Osteoblast (primary cell): Measurements from ENCODE around the gene LRRC45. TPM values are rescaled to one million over a fixed set of nuclear protein-coding genes. Genes with fewer than 3 reads are reported as not detected.

Source experiments
- DNase-seq: peaks from one replicate; pipeline ENCODE4 v3.0.0; 2011; ENCODE audit warnings: low spot score, mixed read lengths; ENCODE audit not compliant: insufficient read length; ENCODE audit errors: missing footprints
- H2AFZ ChIP-seq: 2 replicates; pipeline ENCODE4 v1.6.0; 2011; ENCODE audit warnings: mild to moderate bottlenecking, low read length
- H3K27ac ChIP-seq: 2 replicates; pipeline ENCODE4 v1.5.1; 2011; ENCODE audit warnings: mild to moderate bottlenecking, low read depth, low read length, moderate library complexity
- H3K27me3 ChIP-seq: 2 replicates; pipeline ENCODE4 v1.6.0; 2012; ENCODE audit warnings: mild to moderate bottlenecking, control low read depth, inconsistent platforms, low read length, moderate library complexity; ENCODE audit not compliant: insufficient read depth
- H3K36me3 ChIP-seq: 2 replicates; pipeline ENCODE4 v1.5.1; 2011; ENCODE audit warnings: mild to moderate bottlenecking, low read length, control low read depth, moderate library complexity; ENCODE audit not compliant: insufficient read depth
- H3K4me1 ChIP-seq: 2 replicates; pipeline ENCODE4 v1.5.1; 2011; ENCODE audit warnings: mild to moderate bottlenecking, low read length, control low read depth, moderate library complexity; ENCODE audit not compliant: insufficient read depth
- H3K4me2 ChIP-seq: 2 replicates; pipeline ENCODE4 v1.6.0; 2011; ENCODE audit warnings: mild to moderate bottlenecking, low read length; ENCODE audit not compliant: insufficient read depth
- H3K4me3 ChIP-seq: fragments of 200-600 bp; sonication (generic); 3 replicates; pipeline ENCODE4 v1.5.1; 2012; ENCODE audit warnings: mild to moderate bottlenecking, low read length, inconsistent platforms; ENCODE audit not compliant: insufficient read depth
- H3K79me2 ChIP-seq: 2 replicates; pipeline ENCODE4 v1.6.0; 2012; ENCODE audit warnings: mild to moderate bottlenecking, low read length, control low read depth, inconsistent platforms; ENCODE audit not compliant: insufficient read depth
- H3K9me3 ChIP-seq: 2 replicates; pipeline ENCODE4 v1.5.1; 2011; ENCODE audit warnings: low read depth, low read length, control low read depth
- H4K20me1 ChIP-seq: 2 replicates; pipeline ENCODE4 v1.6.0; 2012; ENCODE audit warnings: mild to moderate bottlenecking, low read length, control low read depth; ENCODE audit not compliant: insufficient read depth
- total RNA-seq: library from RNA; depleted of rRNA; stranded (reverse); fragments of >200 nt; gene quantifications from 2 replicates; pipeline ENCODE4 v1.2.3, GENCODE V29; 2012
- TF ChIP-seq, protein P1 (sequence below): IDR thresholded peaks from 2 replicates; pipeline ENCODE4 v1.5.1; 2011; ENCODE audit warnings: mild to moderate bottlenecking, low read depth, low read length, moderate library complexity; ENCODE audit errors: extremely low read depth

The LRRC45 gene
- total RNA-seq, 1 donor, result 13.4 TPM

GRCh38 chr17:82029990-82030469 lies 6.9 kb downstream of the LRRC45 start:
- peak overlapping the region; percentile 83 for H3K4me2 ChIP-seq
- no peak overlapping the region for H2AFZ ChIP-seq
- H3K4me1 ChIP-seq, result peaks cover 4% of the 10 kb centered on the region

GRCh38 chr17:82030470-82031302 lies 7.6 kb downstream of the LRRC45 start:
- peak overlapping the region; percentile 83 for H3K4me2 ChIP-seq
- no peak overlapping the region for H3K27ac ChIP-seq
- no peaks in the 10 kb centered on the region for H3K79me2 ChIP-seq
- H3K27me3 ChIP-seq, result no peaks in the 10 kb centered on the region
- H4K20me1 ChIP-seq, result peaks cover 3% of the 10 kb centered on the region
- no peaks in the 10 kb centered on the region for H3K36me3 ChIP-seq
- no peaks in the 10 kb centered on the region for H3K9me3 ChIP-seq
- DNase-seq, result peak; percentile 100
- H2AFZ ChIP-seq, result peak overlapping the region; percentile 72
- TF ChIP-seq, protein P1, sequence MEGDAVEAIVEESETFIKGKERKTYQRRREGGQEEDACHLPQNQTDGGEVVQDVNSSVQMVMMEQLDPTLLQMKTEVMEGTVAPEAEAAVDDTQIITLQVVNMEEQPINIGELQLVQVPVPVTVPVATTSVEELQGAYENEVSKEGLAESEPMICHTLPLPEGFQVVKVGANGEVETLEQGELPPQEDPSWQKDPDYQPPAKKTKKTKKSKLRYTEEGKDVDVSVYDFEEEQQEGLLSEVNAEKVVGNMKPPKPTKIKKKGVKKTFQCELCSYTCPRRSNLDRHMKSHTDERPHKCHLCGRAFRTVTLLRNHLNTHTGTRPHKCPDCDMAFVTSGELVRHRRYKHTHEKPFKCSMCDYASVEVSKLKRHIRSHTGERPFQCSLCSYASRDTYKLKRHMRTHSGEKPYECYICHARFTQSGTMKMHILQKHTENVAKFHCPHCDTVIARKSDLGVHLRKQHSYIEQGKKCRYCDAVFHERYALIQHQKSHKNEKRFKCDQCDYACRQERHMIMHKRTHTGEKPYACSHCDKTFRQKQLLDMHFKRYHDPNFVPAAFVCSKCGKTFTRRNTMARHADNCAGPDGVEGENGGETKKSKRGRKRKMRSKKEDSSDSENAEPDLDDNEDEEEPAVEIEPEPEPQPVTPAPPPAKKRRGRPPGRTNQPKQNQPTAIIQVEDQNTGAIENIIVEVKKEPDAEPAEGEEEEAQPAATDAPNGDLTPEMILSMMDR, result peak; percentile 76
- peak overlapping the region; percentile 72 for H3K4me3 ChIP-seq
- peaks cover 7% of the 10 kb centered on the region for H3K4me1 ChIP-seq

More at GRCh38 chr17:82029990-82030469, 6.9 kb downstream of the LRRC45 start:
- Histone ChIP-seq H3K4me3 (no peak overlapping the region), H3K36me3 (no peaks in the 10 kb centered on the region), H3K79me2 (no peaks in the 10 kb centered on the region), H3K27me3 (no peaks in the 10 kb centered on the region), H3K27ac (no peak overlapping the region), H4K20me1 (no peaks in the 10 kb centered on the region), H3K9me3 (no peaks in the 10 kb centered on the region)
- TF ChIP-seq, protein P1, result no peak
- no peak for DNase-seq

DNA sequence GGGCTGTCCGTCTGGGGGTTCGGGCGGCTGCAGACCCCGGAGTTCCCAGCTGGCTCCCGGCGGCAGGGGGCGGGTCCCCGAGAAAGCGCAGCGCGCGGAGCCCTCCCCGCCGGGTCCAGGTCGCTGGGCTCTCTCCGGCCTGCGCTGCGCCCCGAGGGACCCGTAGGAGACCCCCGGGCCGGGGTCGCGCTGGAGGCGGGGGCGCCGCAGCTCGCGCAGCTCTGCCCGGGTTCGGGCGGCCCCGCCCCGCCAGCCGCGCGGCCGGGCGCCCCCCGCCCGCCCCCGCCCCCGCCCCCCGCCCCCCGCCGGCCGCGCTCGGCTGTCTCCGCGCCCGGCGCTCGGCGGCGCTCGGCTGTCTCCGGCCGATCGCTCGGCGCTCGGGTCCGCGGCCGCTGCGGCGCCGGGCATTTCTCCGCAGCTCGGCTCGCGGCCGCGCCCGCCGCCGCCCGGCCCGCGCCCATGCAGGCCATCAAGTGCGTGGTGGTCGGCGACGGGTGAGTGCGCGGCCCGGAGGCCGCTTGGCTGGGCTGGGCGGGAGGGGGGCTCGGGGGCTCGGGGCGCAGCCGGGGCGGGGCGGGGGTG lies 8.3 kb downstream of the LRRC45 start, which contains the start of gene RAC3:
TSS of gene RAC3 (plus strand) at position 376 of the 582 bp plus-strand sequence. CDS start at position 460, 84 bp downstream.
- no peak within 1 kb of the TSS for H3K27ac ChIP-seq
- peak within 1 kb of the TSS; percentile 72 for H3K4me3 ChIP-seq
- DNase-seq, result peak; percentile 98
- H3K4me1 ChIP-seq, result peaks cover 10% of the 10 kb centered on the region
- no peaks in the 10 kb centered on the region for H3K79me2 ChIP-seq
- TF ChIP-seq, protein P1, result no peak
- H3K9me3 ChIP-seq, result no peaks in the 10 kb centered on the region
- H3K4me2 ChIP-seq, result peak within 1 kb of the TSS; percentile 83
- H2AFZ ChIP-seq, result peak within 1 kb of the TSS; percentile 72
- peaks cover 5% of the 10 kb centered on the region for H4K20me1 ChIP-seq
- H3K27me3 ChIP-seq, result no peaks in the 10 kb centered on the region
- H3K36me3 ChIP-seq, result no peaks in the 10 kb centered on the region
